H1 (cell line): ENCODE results near the gene CHMP6. TPM values are rescaled to one million over a fixed set of nuclear protein-coding genes. Genes with fewer than 3 reads are reported as not detected.

Source experiments
- CTCF ChIA-PET: fragments of 300-600 bp; sonication (Branson Sonifier 250); formaldehyde crosslinking; loops from one replicate; lab custom pipeline; 2021; ENCODE audit not compliant: partially characterized antibody; lab: Charles Lee
- POLR2A ChIA-PET: fragments of 300-600 bp; sonication (Branson Sonifier 250); formaldehyde crosslinking; loops from one replicate; lab custom pipeline; 2021; ENCODE audit warnings: inconsistent platforms; ENCODE audit not compliant: partially characterized antibody; lab: Charles Lee
- DNase-seq, 2 experiments: peaks; one replicate each; pipeline versions ENCODE4 v3.0.0 to v3.0.0-alpha.2; 2010 to 2022; ENCODE audit warnings: low spot score in 2 of 2, low read depth in 1 of 2, mixed read lengths in 1 of 2
- FAIRE-seq: peaks from 2 replicates; lab custom pipeline; 2011; peaks lifted over from hg19 to GRCh38; lab: Jason Lieb, UNC
- H2AFZ ChIP-seq: 2 replicates; pipeline ENCODE4 v1.8.1; 2012; ENCODE audit warnings: low read length, inconsistent platforms
- H2AK5ac ChIP-seq: 2 replicates; pipeline ENCODE4 v1.6.1; 2013; ENCODE audit warnings: low read depth, low read length
- H2BK120ac ChIP-seq: replicated peaks from 2 replicates; pipeline ENCODE3; 2013; ENCODE audit warnings: low read depth, low read length, inconsistent platforms
- H2BK12ac ChIP-seq: 2 replicates; pipeline ENCODE4 v1.6.1; 2013; ENCODE audit warnings: low read depth, low read length
- H2BK15ac ChIP-seq: 2 replicates; pipeline ENCODE4 v1.6.1; 2013; ENCODE audit warnings: low read length
- H2BK20ac ChIP-seq: 2 replicates; pipeline ENCODE4 v1.6.1; 2013; ENCODE audit warnings: low read length
- H2BK5ac ChIP-seq: 2 replicates; pipeline ENCODE4 v1.6.1; 2013; ENCODE audit warnings: low read depth, low read length
- H3K14ac ChIP-seq: 2 replicates; pipeline ENCODE4 v1.6.1; 2013; ENCODE audit warnings: inconsistent platforms; ENCODE audit not compliant: insufficient read length
- H3K18ac ChIP-seq: 2 replicates; pipeline ENCODE4 v1.6.1; 2013; ENCODE audit warnings: low read length; ENCODE audit errors: extremely low read depth
- H3K23ac ChIP-seq: 2 replicates; pipeline ENCODE4 v1.6.1; 2013; ENCODE audit warnings: inconsistent platforms; ENCODE audit not compliant: insufficient read length
- H3K23me2 ChIP-seq: 2 replicates; pipeline ENCODE4 v1.6.1; 2013; ENCODE audit warnings: low read depth, low read length
- H3K27ac ChIP-seq: 2 replicates; pipeline ENCODE4 v1.6.1; 2011; ENCODE audit warnings: low read depth, low read length, inconsistent platforms
- H3K27me3 ChIP-seq, 4 experiments: replicated peaks in 1 of 4; 1 replicate in 1 of 4; 2 replicates in 3 of 4; pipeline versions ENCODE4 v1.6.1 to v1.8.1; 2011 to 2013; ENCODE audit warnings: low read length in 3 of 4, mild to moderate bottlenecking in 3 of 4, inconsistent platforms in 2 of 4, mixed read lengths in 2 of 4, moderate library complexity in 1 of 4; ENCODE audit not compliant: control insufficient read depth in 3 of 4, insufficient read depth in 3 of 4; ENCODE audit errors: extremely low read depth in 1 of 4
- H3K36me3 ChIP-seq, 4 experiments: 2 replicates each; pipeline versions ENCODE4 v1.6.1 to v1.8.1; 2011 to 2013; ENCODE audit warnings: mild to moderate bottlenecking in 4 of 4, low read length in 3 of 4, moderate library complexity in 2 of 4, control low read depth in 1 of 4, inconsistent platforms in 1 of 4; ENCODE audit not compliant: insufficient read depth in 4 of 4, control insufficient read depth in 2 of 4
- H3K4ac ChIP-seq: replicated peaks from 2 replicates; pipeline ENCODE3; 2013; ENCODE audit warnings: low read length, low read depth, mixed read lengths, inconsistent platforms; ENCODE audit not compliant: insufficient read length
- H3K4me1 ChIP-seq, 4 experiments: replicated peaks in 1 of 4; 1 replicate in 1 of 4; 2 replicates in 3 of 4; pipeline versions ENCODE4 v1.6.1 to v1.8.1; 2011 to 2013; ENCODE audit warnings: low read length in 3 of 4, inconsistent platforms in 2 of 4, mixed read lengths in 1 of 4; ENCODE audit not compliant: insufficient read depth in 4 of 4, control insufficient read depth in 3 of 4
- H3K4me2 ChIP-seq, 2 experiments: 2 replicates each; pipeline versions ENCODE4 v1.6.1 to v1.8.1; 2011 to 2013; ENCODE audit warnings: low read depth in 2 of 2, low read length in 2 of 2, control low read depth in 1 of 2, inconsistent platforms in 1 of 2, mild to moderate bottlenecking in 1 of 2; ENCODE audit not compliant: insufficient read depth in 1 of 2
- H3K4me3 ChIP-seq, 4 experiments: fragments of 200-600, 300-600 bp in 1 of 4; sonication (generic), shearing (Covaris generic), sonication (Bioruptor Twin) in 1 of 4; 2 replicates each; pipeline versions ENCODE4 v1.5.1 to v1.8.1; 2011 to 2016; ENCODE audit warnings: low read length in 4 of 4, low read depth in 3 of 4, control low read depth in 2 of 4, inconsistent platforms in 2 of 4, mild to moderate bottlenecking in 2 of 4, mixed read lengths in 1 of 4, moderate library complexity in 1 of 4; ENCODE audit not compliant: insufficient read depth in 2 of 4; ENCODE audit errors: extremely low read depth in 1 of 4
- H3K56ac ChIP-seq: replicated peaks from 2 replicates; pipeline ENCODE3; 2013; ENCODE audit warnings: low read depth, mild to moderate bottlenecking, mixed read lengths, low read length, inconsistent platforms; ENCODE audit not compliant: insufficient read length
- H3K79me1 ChIP-seq: 2 replicates; pipeline ENCODE4 v1.6.1; 2013; ENCODE audit warnings: low read depth, low read length, control low read depth
- H3K79me2 ChIP-seq, 2 experiments: 2 replicates each; pipeline versions ENCODE4 v1.6.1 to v1.8.1; 2012 to 2013; ENCODE audit warnings: low read length in 2 of 2, mild to moderate bottlenecking in 2 of 2, inconsistent platforms in 1 of 2; ENCODE audit not compliant: insufficient read depth in 2 of 2, control insufficient read depth in 1 of 2
- H3K9ac ChIP-seq, 4 experiments: replicated peaks in 1 of 4; 1 replicate in 1 of 4; 2 replicates in 3 of 4; pipeline versions ENCODE4 v1.6.1 to v1.8.1; 2011 to 2013; ENCODE audit warnings: low read depth in 3 of 4, low read length in 3 of 4, control low read depth in 2 of 4, mild to moderate bottlenecking in 2 of 4, moderate library complexity in 2 of 4, inconsistent platforms in 1 of 4; ENCODE audit errors: extremely low read depth in 1 of 4
- H3K9me3 ChIP-seq, 2 experiments: 2 replicates each; pipeline versions ENCODE4 v1.6.1 to v1.8.1; 2012 to 2013; ENCODE audit warnings: mild to moderate bottlenecking in 2 of 2, moderate library complexity in 2 of 2, control low read depth in 1 of 2, inconsistent platforms in 1 of 2, low read depth in 1 of 2, low read length in 1 of 2, mixed read lengths in 1 of 2; ENCODE audit not compliant: insufficient read depth in 2 of 2
- H4K20me1 ChIP-seq, 2 experiments: replicated peaks in 1 of 2; 2 replicates each; pipeline versions ENCODE3 to v1.8.1; 2011 to 2013; ENCODE audit warnings: inconsistent platforms in 2 of 2, low read length in 2 of 2, mild to moderate bottlenecking in 1 of 2; ENCODE audit not compliant: insufficient read depth in 2 of 2, control insufficient read depth in 1 of 2
- H4K5ac ChIP-seq: 2 replicates; pipeline ENCODE4 v1.6.1; 2013; ENCODE audit warnings: low read length, low read depth, mixed read lengths, inconsistent platforms; ENCODE audit not compliant: insufficient read length
- H4K8ac ChIP-seq: 2 replicates; pipeline ENCODE4 v1.8.0; 2013; ENCODE audit warnings: mild to moderate bottlenecking, moderate library complexity, low read length, inconsistent platforms; ENCODE audit not compliant: insufficient read depth; ENCODE audit errors: extremely low read depth
- H4K91ac ChIP-seq: replicated peaks from 2 replicates; pipeline ENCODE3; 2013; ENCODE audit warnings: low read length, mixed read lengths, inconsistent platforms; ENCODE audit not compliant: insufficient read length
- BRCA1 ChIP-seq: IDR thresholded peaks from 2 replicates; pipeline ENCODE4 v1.6.1; 2012; ENCODE audit warnings: low read depth, low read length, improper control_type of control experiment
- CTCF ChIP-seq, 3 experiments: IDR thresholded peaks; 1 replicate in 2 of 3; 2 replicates in 1 of 3; pipeline versions ENCODE4 v1.5.1 to v1.6.1; 2011; ENCODE audit warnings: low read length in 3 of 3, mild to moderate bottlenecking in 3 of 3, inconsistent platforms in 2 of 3, low read depth in 1 of 3, moderate library complexity in 1 of 3; ENCODE audit not compliant: insufficient read depth in 1 of 3; ENCODE audit errors: control extremely low read depth in 1 of 3
- NRF1 ChIP-seq: IDR thresholded peaks from 2 replicates; pipeline ENCODE4 v1.6.1; 2011; ENCODE audit warnings: mild to moderate bottlenecking, low read depth, low read length, improper control_type of control experiment
- WGBS, 2 experiments: shearing (Covaris generic) in 1 of 2; methylation state at CpG; one replicate each; pipeline versions ENCODE4 v1.1.6 to v1.1.7; 2013 to 2015; ENCODE audit warnings: low lambda C conversion rate in 2 of 2, mixed read lengths in 2 of 2, inconsistent platforms in 1 of 2, low coverage in 1 of 2, missing lambda C conversion rate in 1 of 2; ENCODE audit not compliant: insufficient replicate concordance in 2 of 2, insufficient coverage in 1 of 2, insufficient read length in 1 of 2; ENCODE audit errors: extremely low coverage in 1 of 2, missing lambda C conversion rate in 1 of 2; 5-methylcytosine and 5-hydroxymethylcytosine counted together
- polyA plus RNA-seq, 7 experiments: library from polyadenylated mRNA; depleted of rRNA in 3 of 7; stranded (reverse) in 5 of 7; unstranded in 2 of 7; fragments of >200 nt in 5 of 7; fragments of 200-250 nt in 2 of 7; gene quantifications; 1 replicate in 5 of 7; 2 replicates in 1 of 7; 4 replicates in 1 of 7; pipeline versions ENCODE4 v1.2.1 to v1.2.3, GENCODE V29; 2011 to 2013; ENCODE audit warnings: missing spikeins in 2 of 7, mixed read lengths in 2 of 7
- total RNA-seq: library from RNA; stranded (reverse); fragmentation: NEBNext Ultra II Directional; extraction: Animal tissue kit (Norgen Biotek cat#: 25700); gene quantifications from 2 replicates; pipeline ENCODE4 v1.2.1, GENCODE V29; 2021

The CHMP6 gene
- total and polyA plus RNA-seq, 2 of the 8 experiments (the other 6 are each of a cell fraction or from before 2014, with no cell fraction given): 15.7 to 24.3 TPM

DNA sequence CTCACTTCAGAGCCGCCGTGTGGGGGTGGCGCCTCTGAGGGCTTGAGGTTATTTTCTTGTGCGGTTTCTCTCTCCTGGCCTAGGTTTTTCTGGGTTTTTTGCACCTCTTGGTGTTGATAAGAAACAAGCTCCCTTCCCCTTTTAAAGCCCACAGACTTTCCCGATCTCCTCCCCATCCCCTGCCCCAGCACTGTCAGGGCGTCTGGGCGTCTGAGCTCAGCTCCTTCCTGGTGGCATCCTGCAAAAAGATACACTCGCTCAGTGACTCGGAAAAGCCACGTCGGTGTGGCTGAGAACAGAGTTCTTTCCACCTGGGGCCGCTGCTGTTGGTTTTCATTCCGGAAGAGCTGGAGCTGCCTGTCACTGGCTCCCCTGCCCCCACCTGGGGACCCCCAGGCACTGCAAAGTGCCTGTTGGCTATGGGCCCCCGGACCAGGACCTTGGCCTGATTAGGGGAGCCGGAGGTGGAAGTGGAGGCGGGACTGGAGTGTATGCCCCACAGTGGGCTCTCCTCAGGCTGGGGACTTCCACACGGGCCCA lies 57.8 kb downstream of the CHMP6 start:
- Histone ChIP-seq H3K56ac (no peak overlapping the region), H2AFZ (no peak overlapping the region), H4K8ac (peak overlapping the region; percentile 85; the same call in 1 of the 2 replicates), H3K4me2 (no peak overlapping the region), H4K5ac (no peak overlapping the region), H3K23me2 (no peaks in the 10 kb centered on the region), H3K14ac (no peak overlapping the region), H4K91ac (no peak overlapping the region), H2AK5ac (no peak overlapping the region), H2BK120ac (no peak overlapping the region), H2BK20ac (no peak overlapping the region), H3K9me3 (no peaks in the 10 kb centered on the region), H3K27ac (no peak overlapping the region; the same call in 1 of the 2 replicates), H3K79me2 (peaks cover 0 to 13% of the 10 kb centered on the region in 2 experiments; a peak in 1 of 4 replicates), H3K27me3 (no peaks in the 10 kb centered on the region), H4K20me1 (peaks cover 0 to 16% of the 10 kb centered on the region in 2 experiments), H3K9ac (no peak overlapping the region), H2BK15ac (no peak overlapping the region), H3K23ac (no peak overlapping the region), H3K79me1 (peaks cover 15% of the 10 kb centered on the region), H3K36me3 (no peaks in the 10 kb centered on the region; a peak in 1 of 8 replicates), H3K4me1 (peaks cover 0 to 2% (median 0%) of the 10 kb centered on the region in 4 experiments; a peak in 1 of 7 replicates), H3K18ac (no peak overlapping the region), H2BK12ac (no peak overlapping the region), H2BK5ac (no peak overlapping the region), H3K4me3 (no peak overlapping the region), H3K4ac (no peak overlapping the region)
- FAIRE-seq: no peak
- 81% methylated on average over 17 of the region's 17 CpGs; no CpG with 5 or more reads in 1 of the 2 experiments for WGBS, 2 experiments
- CTCF ChIA-PET: interaction anchor here (1.0 to 15.3 kb wide), 7 partner anchors 9 to 53 kb away, joined by 3 to 103 read pairs (median 6); no protein-coding TSS in a partner anchor
- POLR2A ChIA-PET: interaction anchor here (0.7 to 9.0 kb wide), 3 partner anchors 8 to 50 kb away, joined by 4 to 42 read pairs (median 5); partner anchors contain the start of gene BAIAP2
- TF ChIP-seq BRCA1 (no peak), CTCF (IDR thresholded peaks at IDR 0.05; ENCODE audit: control extremely low read depth in 1 of 3, insufficient read depth in 1 of 3, low read depth in 1 of 3, low read length in 3 of 3) (0 out of 4 replicates have a peak, but pooled peaks of 1 of the 3 experiments have one; percentile 2), NRF1 (no peak)
- no peak for DNase-seq
